Neural crest cell (in vitro differentiated cells): Measurements from ENCODE around the gene CLIC5. TPM values are rescaled to one million over a fixed set of nuclear protein-coding genes. Genes with fewer than 3 reads are reported as not detected.

Experiments
- DNase-seq: peaks from one replicate; pipeline ENCODE4 v3.0.0; 2021; ENCODE audit warnings: low read depth, mixed read lengths, low spot score
- H3K27ac Mint-ChIP-seq: one replicate; pipeline ENCODE4 v1.8.0; 2021; ENCODE audit warnings: mild to moderate bottlenecking, mixed read lengths; ENCODE audit not compliant: unreplicated experiment
- H3K27me3 Mint-ChIP-seq: 2 replicates; pipeline ENCODE4 v1.8.0; 2021; ENCODE audit warnings: low read depth, mild to moderate bottlenecking, mixed read lengths
- H3K36me3 Mint-ChIP-seq: 2 replicates; pipeline ENCODE4 v1.8.0; 2021; ENCODE audit warnings: low read depth, mild to moderate bottlenecking, mixed read lengths
- H3K4me1 Mint-ChIP-seq: 2 replicates; pipeline ENCODE4 v1.8.0; 2021; ENCODE audit warnings: mixed read lengths
- H3K4me3 Mint-ChIP-seq: one replicate; pipeline ENCODE4 v1.8.0; 2021; ENCODE audit warnings: mild to moderate bottlenecking, mixed read lengths
- H3K9me3 Mint-ChIP-seq: 2 replicates; pipeline ENCODE4 v1.8.0; 2021; ENCODE audit warnings: mixed read lengths
- CTCF ChIP-seq: fragments of 200-600 bp; sonication (generic); conservative IDR thresholded peaks from 2 replicates; pipeline ENCODE4 v1.5.0; 2021; ENCODE audit warnings: antibody characterized with exemption, mild to moderate bottlenecking
- total RNA-seq: library from RNA; stranded (reverse); gene quantifications from 2 replicates; pipeline ENCODE4 v1.2.1, GENCODE V29; 2021

CLIC5 gene
- total RNA-seq, 1 donor from 2014 or later: not detected

GRCh38 chr6:46014511-46015118 lies 1.0 kb downstream of the CLIC5 start:
- peak; percentile 1 for DNase-seq
- peaks cover 83% of the 10 kb centered on the region for H3K27me3 Mint-ChIP-seq
- no peak for TF ChIP-seq CTCF
- H3K4me3 Mint-ChIP-seq: peak overlapping the region; percentile 39
- no peaks in the 10 kb centered on the region for H3K9me3 Mint-ChIP-seq
- H3K4me1 Mint-ChIP-seq: peaks cover 13% of the 10 kb centered on the region
- peaks cover 4% of the 10 kb centered on the region for H3K36me3 Mint-ChIP-seq
- H3K27ac Mint-ChIP-seq: no peak overlapping the region

GRCh38 chr6:46014046-46014445 lies 1.6 kb downstream of the CLIC5 start:
- no peak overlapping the region for H3K27ac Mint-ChIP-seq
- H3K4me1 Mint-ChIP-seq: peaks cover 13% of the 10 kb centered on the region
- no peak for DNase-seq
- no peaks in the 10 kb centered on the region for H3K9me3 Mint-ChIP-seq
- peak overlapping the region; percentile 13 for H3K4me3 Mint-ChIP-seq
- peaks cover 4% of the 10 kb centered on the region for H3K36me3 Mint-ChIP-seq
- H3K27me3 Mint-ChIP-seq: peaks cover 88% of the 10 kb centered on the region
- no peak for TF ChIP-seq CTCF

- H3K4me1 Mint-ChIP-seq: peaks cover 13% of the 10 kb centered on the region
Observed at GRCh38 chr6:46013639-46014038, 2.0 kb downstream of the CLIC5 start.

GRCh38 chr6:46012834-46013233 lies 2.8 kb downstream of the CLIC5 start:
- H3K9me3 Mint-ChIP-seq: no peaks in the 10 kb centered on the region
- H3K4me3 Mint-ChIP-seq: no peak overlapping the region
- no peak for DNase-seq
- peaks cover 4% of the 10 kb centered on the region for H3K36me3 Mint-ChIP-seq
- no peak for TF ChIP-seq CTCF
- peaks cover 81% of the 10 kb centered on the region for H3K27me3 Mint-ChIP-seq
- peaks cover 13% of the 10 kb centered on the region for H3K4me1 Mint-ChIP-seq
- H3K27ac Mint-ChIP-seq: no peak overlapping the region

More at GRCh38 chr6:46013639-46014038, 2.0 kb downstream of the CLIC5 start:
- Mint-ChIP-seq H3K36me3 (peaks cover 4% of the 10 kb centered on the region), H3K4me3 (no peak overlapping the region), H3K9me3 (no peaks in the 10 kb centered on the region), H3K27me3 (peaks cover 89% of the 10 kb centered on the region), H3K27ac (no peak overlapping the region)
- no peak for DNase-seq
- no peak for TF ChIP-seq CTCF

GRCh38 chr6:46011188-46012085 lies 4.2 kb downstream of the CLIC5 start:
- no peak for TF ChIP-seq CTCF
- H3K9me3 Mint-ChIP-seq: no peaks in the 10 kb centered on the region
- peaks cover 8% of the 10 kb centered on the region for H3K4me1 Mint-ChIP-seq
- H3K27ac Mint-ChIP-seq: no peak overlapping the region
- H3K27me3 Mint-ChIP-seq: peaks cover 69% of the 10 kb centered on the region
- no peak overlapping the region for H3K4me3 Mint-ChIP-seq
- H3K36me3 Mint-ChIP-seq: no peaks in the 10 kb centered on the region
- no peak for DNase-seq
